ENCODE measurements around the gene AP2A1.

Gene AP2A1

DNA sequence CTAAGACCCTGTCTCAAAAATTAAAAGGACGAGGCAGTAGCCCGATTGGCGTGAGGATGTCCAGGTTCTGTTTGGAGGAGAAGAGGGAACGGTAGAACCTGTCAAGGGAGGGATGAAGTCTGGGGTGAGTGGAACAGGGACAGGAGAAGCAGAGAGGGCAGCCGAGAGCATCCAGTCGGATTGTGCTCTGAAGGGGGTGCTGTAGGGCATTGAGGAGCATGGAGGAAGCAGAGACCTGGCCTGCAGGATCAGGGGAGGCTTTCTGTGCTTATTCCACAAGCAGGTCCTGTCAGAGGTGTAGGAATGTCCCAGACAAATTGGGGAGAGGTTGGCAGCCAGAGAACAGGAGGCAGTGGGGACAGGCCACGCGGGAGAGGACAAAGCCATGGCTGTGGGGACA, 14.1 kb downstream of the AP2A1 start:
- no peak for TF ChIP-seq CTCF (IDR thresholded peaks at IDR 0.05; ENCODE audit: control insufficient read depth, extremely low read depth, insufficient read depth)
- no peak overlapping the region for H3K4me3 ChIP-seq (ENCODE audit: low read depth, low read length)
- no peak for DNase-seq (ENCODE audit: low read depth)

- no peak overlapping the region for H3K4me3 ChIP-seq (ENCODE audit: low read depth, low read length)
- DNase-seq (ENCODE audit: low read depth): no peak
- no peak for TF ChIP-seq CTCF (IDR thresholded peaks at IDR 0.05; ENCODE audit: control insufficient read depth, extremely low read depth, insufficient read depth)
Measured at GRCh38 chr19:49781394-49781793, 14.6 kb downstream of the AP2A1 start.

- TF ChIP-seq CTCF (IDR thresholded peaks at IDR 0.05; ENCODE audit: control insufficient read depth, extremely low read depth, insufficient read depth): no peak
- DNase-seq (ENCODE audit: low read depth): no peak
- H3K4me3 ChIP-seq (ENCODE audit: low read depth, low read length): no peak overlapping the region
Measured at GRCh38 chr19:49782515-49782914, 15.7 kb downstream of the AP2A1 start.

GRCh38 chr19:49786376-49786820, 19.6 kb downstream of the AP2A1 start:
- DNase-seq (ENCODE audit: low read depth): no peak
- H3K4me3 ChIP-seq (ENCODE audit: low read depth, low read length): no peak overlapping the region

GRCh38 chr19:49787746-49788145, 20.9 kb downstream of the AP2A1 start:
- no peak for TF ChIP-seq CTCF (IDR thresholded peaks at IDR 0.05; ENCODE audit: control insufficient read depth, extremely low read depth, insufficient read depth)
- no peak overlapping the region for H3K4me3 ChIP-seq (ENCODE audit: low read depth, low read length)
- DNase-seq (ENCODE audit: low read depth): no peak

More at GRCh38 chr19:49786376-49786820, 19.6 kb downstream of the AP2A1 start:
- TF ChIP-seq CTCF (IDR thresholded peaks at IDR 0.05; ENCODE audit: control insufficient read depth, extremely low read depth, insufficient read depth): no peak

DNA sequence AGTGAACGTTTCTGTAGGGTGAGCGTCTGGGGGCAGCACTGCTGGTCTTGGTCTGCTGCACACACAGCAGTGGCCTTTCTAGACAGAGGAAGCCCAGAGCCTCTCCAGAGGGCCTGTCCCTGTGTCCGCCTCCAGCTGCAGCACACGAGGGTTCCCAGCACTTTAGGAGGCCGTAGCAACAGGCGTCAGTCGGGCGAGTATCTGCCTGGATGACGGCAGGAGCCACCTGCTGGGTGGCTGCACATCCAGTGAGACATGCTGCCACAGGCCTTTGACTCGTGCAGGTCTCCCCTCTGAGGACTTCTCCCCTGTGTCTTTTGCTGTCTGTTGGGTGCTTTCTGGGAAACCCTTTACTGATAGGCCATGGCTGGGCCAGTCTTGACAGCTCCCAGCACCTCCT, 22.1 kb downstream of the AP2A1 start:
- no peak for TF ChIP-seq CTCF (IDR thresholded peaks at IDR 0.05; ENCODE audit: control insufficient read depth, extremely low read depth, insufficient read depth)
- H3K4me3 ChIP-seq (ENCODE audit: low read depth, low read length): no peak overlapping the region
- DNase-seq (ENCODE audit: low read depth): no peak

- no peak overlapping the region for H3K4me3 ChIP-seq (ENCODE audit: low read depth, low read length)
- no peak for TF ChIP-seq CTCF (IDR thresholded peaks at IDR 0.05; ENCODE audit: control insufficient read depth, extremely low read depth, insufficient read depth)
- DNase-seq (ENCODE audit: low read depth): no peak
Measured at GRCh38 chr19:49790866-49791265, 24.1 kb downstream of the AP2A1 start.
